Measurements from ENCODE around the gene NPBWR2. TPM values are rescaled to one million over a fixed set of nuclear protein-coding genes. Genes with fewer than 3 reads are reported as not detected.
A peak's percentile ranks its signal among the peaks of the same experiment; 100 is the strongest.

NPBWR2 gene
- total RNA-seq, 1 experiment from 2014 or later: not detected

DNA sequence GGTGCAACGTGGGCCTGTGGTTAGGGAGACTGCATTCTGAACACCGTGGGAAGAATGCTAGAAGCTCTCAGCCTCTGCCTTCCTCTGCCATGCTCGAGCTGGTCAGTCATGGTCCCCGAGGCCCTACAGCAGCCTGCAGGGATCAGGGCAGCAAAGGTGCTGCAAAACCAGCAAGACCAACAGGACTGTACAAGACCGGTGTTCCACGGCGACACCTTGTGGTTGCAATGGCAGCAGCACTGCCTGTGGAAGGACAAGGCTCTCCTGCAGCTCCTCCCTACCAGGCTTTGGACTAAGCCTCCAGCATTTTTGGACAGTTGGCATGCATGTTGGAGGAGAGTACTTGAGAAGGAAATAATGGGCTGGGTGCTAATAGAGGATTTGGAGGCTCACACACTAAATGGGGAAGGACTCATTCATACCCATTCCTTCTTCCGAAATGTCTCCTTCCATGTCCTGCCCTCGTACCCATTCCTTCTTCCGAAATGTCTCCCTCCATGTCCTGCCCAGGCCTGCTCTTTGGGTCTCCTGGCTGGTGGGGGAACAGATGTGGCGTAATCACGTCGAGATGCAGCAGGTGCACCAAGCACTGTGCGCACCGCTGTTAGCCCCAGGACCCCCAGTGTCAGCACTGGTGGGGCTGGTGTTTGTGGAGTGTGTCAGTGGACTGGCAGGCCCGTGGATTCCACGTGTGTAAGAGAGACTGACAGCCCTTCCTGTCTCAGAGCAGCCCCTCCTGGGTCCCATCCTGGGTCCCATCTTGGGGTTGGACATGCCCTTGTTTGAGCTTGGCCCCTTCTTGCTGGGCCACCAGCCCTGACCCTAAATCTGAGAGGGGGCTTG lies 38.3 kb upstream of the NPBWR2 start:
- H3K27ac Mint-ChIP-seq (ENCODE audit: low read depth, unreplicated experiment): no peak overlapping the region

DNA sequence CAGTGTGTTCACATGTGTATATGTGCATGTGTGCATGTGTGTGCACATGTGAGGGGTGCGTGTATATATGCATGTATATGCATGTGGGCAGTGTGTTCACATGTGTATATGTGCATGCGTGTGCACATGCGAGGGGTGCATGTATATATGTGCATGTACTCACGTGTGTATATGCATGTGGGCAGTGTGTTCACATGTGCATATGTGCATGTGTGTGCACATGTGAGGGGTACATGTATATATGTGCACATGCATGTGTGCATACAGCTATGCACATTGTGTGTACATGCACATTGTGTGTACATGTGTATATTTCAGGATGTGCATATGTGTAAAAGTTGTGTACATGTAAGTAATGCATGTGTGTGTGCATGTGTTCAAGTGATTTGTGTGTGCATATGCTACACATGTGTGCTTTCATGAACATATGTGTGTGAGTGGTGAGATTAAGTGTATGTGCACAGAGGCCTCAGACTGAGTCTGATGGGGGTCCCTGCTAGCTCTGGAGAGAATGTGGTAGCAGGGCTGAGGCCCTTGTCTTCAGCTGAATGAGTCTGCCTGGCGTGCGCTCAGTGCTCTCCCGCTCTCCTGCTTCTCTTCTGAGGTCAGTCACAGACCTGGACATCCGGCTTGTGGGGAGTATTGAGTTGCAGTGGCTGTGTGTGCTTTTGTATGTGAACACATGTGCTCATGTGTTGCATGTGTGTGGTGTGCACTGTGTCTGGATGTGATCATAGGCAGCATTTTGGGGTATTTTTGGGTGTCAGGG lies 37.0 kb upstream of the NPBWR2 start:
- H3K36me3 Mint-ChIP-seq (ENCODE audit: insufficient read depth, unreplicated experiment): no peaks in the 10 kb centered on the region
- ChIA-PET POLR2A (interaction anchor here (0.6 kb wide), 1 partner anchor 264 kb away, joined by 3 read pairs; no protein-coding TSS in a partner anchor), CTCF (interaction anchor here (1.0 kb wide), 1 partner anchor 106 kb away, joined by 3 read pairs; no protein-coding TSS in a partner anchor)
- DNase-seq (ENCODE audit: unreplicated experiment): no peak
- no peak overlapping the region for H3K27ac Mint-ChIP-seq (ENCODE audit: low read depth, unreplicated experiment)
- intact Hi-C loops (cut with micrococcal nuclease): no loop called here
- TF ChIP-seq, protein P1, sequence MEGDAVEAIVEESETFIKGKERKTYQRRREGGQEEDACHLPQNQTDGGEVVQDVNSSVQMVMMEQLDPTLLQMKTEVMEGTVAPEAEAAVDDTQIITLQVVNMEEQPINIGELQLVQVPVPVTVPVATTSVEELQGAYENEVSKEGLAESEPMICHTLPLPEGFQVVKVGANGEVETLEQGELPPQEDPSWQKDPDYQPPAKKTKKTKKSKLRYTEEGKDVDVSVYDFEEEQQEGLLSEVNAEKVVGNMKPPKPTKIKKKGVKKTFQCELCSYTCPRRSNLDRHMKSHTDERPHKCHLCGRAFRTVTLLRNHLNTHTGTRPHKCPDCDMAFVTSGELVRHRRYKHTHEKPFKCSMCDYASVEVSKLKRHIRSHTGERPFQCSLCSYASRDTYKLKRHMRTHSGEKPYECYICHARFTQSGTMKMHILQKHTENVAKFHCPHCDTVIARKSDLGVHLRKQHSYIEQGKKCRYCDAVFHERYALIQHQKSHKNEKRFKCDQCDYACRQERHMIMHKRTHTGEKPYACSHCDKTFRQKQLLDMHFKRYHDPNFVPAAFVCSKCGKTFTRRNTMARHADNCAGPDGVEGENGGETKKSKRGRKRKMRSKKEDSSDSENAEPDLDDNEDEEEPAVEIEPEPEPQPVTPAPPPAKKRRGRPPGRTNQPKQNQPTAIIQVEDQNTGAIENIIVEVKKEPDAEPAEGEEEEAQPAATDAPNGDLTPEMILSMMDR (IDR thresholded peaks at IDR 0.05; ENCODE audit: unreplicated experiment): no peak
- peaks cover 57% of the 10 kb centered on the region for H3K27me3 Mint-ChIP-seq (ENCODE audit: insufficient read depth, unreplicated experiment)
- BruUV-seq (replicated peaks): no TSS peak
- peaks cover 12% of the 10 kb centered on the region for H3K9me3 Mint-ChIP-seq (ENCODE audit: unreplicated experiment)
- no peak overlapping the region for H3K4me3 Mint-ChIP-seq (ENCODE audit: unreplicated experiment)
- no peaks in the 10 kb centered on the region for H3K4me1 Mint-ChIP-seq (ENCODE audit: insufficient read depth, unreplicated experiment)

More for the DNA sequence above, 38.3 kb upstream of the NPBWR2 start:
- intact Hi-C loops (cut with micrococcal nuclease): no loop called here
- ChIA-PET POLR2A (interaction anchor here (0.6 kb wide), 1 partner anchor 265 kb away, joined by 3 read pairs; no protein-coding TSS in a partner anchor), CTCF (interaction anchor here (0.6 kb wide), 1 partner anchor 9 kb away, joined by 5 read pairs; no protein-coding TSS in a partner anchor)
- TF ChIP-seq, protein P1 (IDR thresholded peaks at IDR 0.05; ENCODE audit: unreplicated experiment): peak; percentile 24
- no peaks in the 10 kb centered on the region for H3K36me3 Mint-ChIP-seq (ENCODE audit: insufficient read depth, unreplicated experiment)
- H3K4me3 Mint-ChIP-seq (ENCODE audit: unreplicated experiment): no peak overlapping the region
- H3K9me3 Mint-ChIP-seq (ENCODE audit: unreplicated experiment): peaks cover 12% of the 10 kb centered on the region
- H3K27me3 Mint-ChIP-seq (ENCODE audit: insufficient read depth, unreplicated experiment): peaks cover 50% of the 10 kb centered on the region
- no peak for DNase-seq (ENCODE audit: unreplicated experiment)
- no peaks in the 10 kb centered on the region for H3K4me1 Mint-ChIP-seq (ENCODE audit: insufficient read depth, unreplicated experiment)
- no TSS peak for BruUV-seq (replicated peaks)

DNA sequence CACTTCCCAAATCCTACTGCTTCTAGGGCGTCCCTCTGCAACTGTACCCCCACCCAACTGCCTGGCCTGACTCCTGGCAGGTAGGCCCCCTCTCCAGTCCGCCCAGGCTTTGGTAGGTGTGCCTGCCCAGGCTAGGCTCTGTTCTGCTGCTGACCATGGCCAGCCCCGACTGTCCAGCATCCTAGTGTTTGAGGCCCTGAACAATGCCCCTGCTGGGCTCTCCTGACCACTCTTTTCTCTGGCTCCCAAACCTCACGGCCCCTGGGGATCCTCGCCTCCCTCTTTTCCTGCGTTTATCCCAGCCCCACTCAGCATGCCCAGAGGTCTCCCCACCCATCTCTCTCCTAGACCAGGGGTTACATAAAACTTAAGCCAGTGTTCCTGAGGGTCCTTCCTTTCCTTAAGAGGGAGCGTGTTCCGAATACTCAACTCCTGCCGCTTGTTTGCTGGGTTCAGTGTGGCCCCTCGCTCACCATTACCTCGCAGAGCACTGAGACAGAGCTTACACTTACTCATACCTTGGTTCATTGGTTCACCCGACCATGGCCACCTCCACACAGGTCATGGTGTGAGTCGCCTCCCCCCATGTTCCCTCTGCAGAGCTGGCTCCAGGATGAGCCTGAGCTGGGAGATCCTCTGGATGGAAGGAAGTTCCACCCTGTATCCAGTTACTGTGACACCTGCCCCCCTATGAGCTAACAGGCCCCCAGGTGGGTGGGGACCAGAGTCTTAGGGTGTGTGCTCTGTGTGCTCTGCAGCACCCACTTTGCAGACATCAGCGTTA lies 35.8 kb upstream of the NPBWR2 start:
- Mint-ChIP-seq H3K9me3 (ENCODE audit: unreplicated experiment) (peaks cover 12% of the 10 kb centered on the region), H3K27ac (ENCODE audit: low read depth, unreplicated experiment) (no peak overlapping the region), H3K4me1 (ENCODE audit: insufficient read depth, unreplicated experiment) (no peaks in the 10 kb centered on the region), H3K4me3 (ENCODE audit: unreplicated experiment) (no peak overlapping the region), H3K36me3 (ENCODE audit: insufficient read depth, unreplicated experiment) (no peaks in the 10 kb centered on the region), H3K27me3 (ENCODE audit: insufficient read depth, unreplicated experiment) (peaks cover 51% of the 10 kb centered on the region)
- TF ChIP-seq, protein P1 (IDR thresholded peaks at IDR 0.05; ENCODE audit: unreplicated experiment): no peak
- no TSS peak for BruUV-seq (replicated peaks)
- intact Hi-C loops (cut with micrococcal nuclease): no loop called here
- no peak for DNase-seq (ENCODE audit: unreplicated experiment)
- ChIA-PET CTCF (interaction anchor here (0.6 to 1.0 kb wide), 5 partner anchors 18 to 105 kb away, joined by 3 read pairs; no protein-coding TSS in a partner anchor), POLR2A (no interaction called here)
